GM10248 (cell line): Measurements from ENCODE around the gene ASPSCR1.

ENCODE experiments used
- CTCF ChIA-PET: fragments of 300-600 bp; sonication (Branson Sonifier 250); formaldehyde crosslinking; extraction: SDS; loops from one replicate; lab custom pipeline; 2021; ENCODE audit warnings: antibody characterized with exemption; lab: Yijun Ruan, JAX
- POLR2A ChIA-PET: fragments of 350-650 bp; sonication (Branson Sonifier 250); formaldehyde crosslinking; extraction: SDS; loops from one replicate; lab custom pipeline; 2020; ENCODE audit warnings: antibody characterized with exemption; lab: Yijun Ruan, JAX
- DNase-seq: peaks from one replicate; pipeline ENCODE4 v3.0.0; 2012; ENCODE audit errors: extremely low spot score
- CTCF ChIP-seq: IDR thresholded peaks from 2 replicates; pipeline ENCODE4 v1.5.1; 2012; ENCODE audit warnings: mild to moderate bottlenecking, low read depth; ENCODE audit errors: extremely low read depth, missing control alignments, control extremely low read depth

ASPSCR1 gene

GRCh38 chr17:82028246-82028645 lies 50.8 kb downstream of the ASPSCR1 start:
- no peak for DNase-seq
- ChIA-PET CTCF (interaction anchor here (1.1 to 9.3 kb wide), 7 partner anchors 8 to 126 kb away, joined by 3 to 87 read pairs (median 5); partner anchors contain the start of gene DCXR), POLR2A (no interaction called here)
- TF ChIP-seq CTCF: no peak

- no peak for DNase-seq
- ChIA-PET POLR2A (no interaction called here), CTCF (interaction anchor here (0.6 to 9.3 kb wide), 13 partner anchors 9 to 525 kb away, joined by 3 to 87 read pairs (median 5); partner anchors contain the start of gene DCXR)
- no peak for TF ChIP-seq CTCF
Measured at GRCh38 chr17:82028966-82029365, 51.5 kb downstream of the ASPSCR1 start.

- CTCF ChIA-PET: interaction anchor here (0.6 to 9.3 kb wide), 27 partner anchors 9 to 524 kb away, joined by 3 to 87 read pairs (median 5); partner anchors contain the start of genes DCXR, GPS1, OGFOD3 and SIRT7
- DNase-seq: no peak
- POLR2A ChIA-PET: no interaction called here
- TF ChIP-seq CTCF: no peak
Measured at GRCh38 chr17:82029391-82029790, 52.0 kb downstream of the ASPSCR1 start.

GRCh38 chr17:82029990-82030469 lies 52.6 kb downstream of the ASPSCR1 start:
- ChIA-PET POLR2A (no interaction called here), CTCF (interaction anchor here (0.9 to 9.3 kb wide), 39 partner anchors 10 to 524 kb away, joined by 3 to 87 read pairs (median 5); partner anchors contain the start of genes DCXR, GPS1, OGFOD3 and PYCR1)
- DNase-seq: no peak
- no peak for TF ChIP-seq CTCF

- POLR2A ChIA-PET: interaction anchor here (0.5 to 0.6 kb wide), 2 partner anchors 105 to 202 kb away, joined by 3 to 4 read pairs; no protein-coding TSS in a partner anchor
- peak; percentile 96 for TF ChIP-seq CTCF
- DNase-seq: peak; percentile 86
- CTCF ChIA-PET: interaction anchor here (0.6 to 9.3 kb wide), 51 partner anchors 9 to 523 kb away, joined by 3 to 87 read pairs (median 4); partner anchors contain the start of genes CENPX, DCXR, FASN and GPS1
Measured at GRCh38 chr17:82030470-82031302, 53.3 kb downstream of the ASPSCR1 start.

GRCh38 chr17:82031303-82031884 lies 54.0 kb downstream of the ASPSCR1 start, which contains the start of gene RAC3:
RAC3 (plus strand) TSS chr17:82031678; CDS start chr17:82031762, 84 bp downstream.
- peak; percentile 68 for DNase-seq
- ChIA-PET POLR2A (interaction anchor here (0.5 kb wide), 1 partner anchor 105 kb away, joined by 3 read pairs; no protein-coding TSS in a partner anchor), CTCF (interaction anchor here (1.2 to 9.3 kb wide), 10 partner anchors 8 to 261 kb away, joined by 3 to 87 read pairs (median 6); partner anchors contain the start of genes CENPX, DCXR and SLC16A3)
- TF ChIP-seq CTCF: no peak
